ENCODE data around the gene KISS1R. TPM values are rescaled to one million over a fixed set of nuclear protein-coding genes. Genes with fewer than 3 reads are reported as not detected.

The KISS1R gene
- total and polyA plus RNA-seq, 12 donors: 0.25 to 0.44 TPM; not detected in 10

DNA sequence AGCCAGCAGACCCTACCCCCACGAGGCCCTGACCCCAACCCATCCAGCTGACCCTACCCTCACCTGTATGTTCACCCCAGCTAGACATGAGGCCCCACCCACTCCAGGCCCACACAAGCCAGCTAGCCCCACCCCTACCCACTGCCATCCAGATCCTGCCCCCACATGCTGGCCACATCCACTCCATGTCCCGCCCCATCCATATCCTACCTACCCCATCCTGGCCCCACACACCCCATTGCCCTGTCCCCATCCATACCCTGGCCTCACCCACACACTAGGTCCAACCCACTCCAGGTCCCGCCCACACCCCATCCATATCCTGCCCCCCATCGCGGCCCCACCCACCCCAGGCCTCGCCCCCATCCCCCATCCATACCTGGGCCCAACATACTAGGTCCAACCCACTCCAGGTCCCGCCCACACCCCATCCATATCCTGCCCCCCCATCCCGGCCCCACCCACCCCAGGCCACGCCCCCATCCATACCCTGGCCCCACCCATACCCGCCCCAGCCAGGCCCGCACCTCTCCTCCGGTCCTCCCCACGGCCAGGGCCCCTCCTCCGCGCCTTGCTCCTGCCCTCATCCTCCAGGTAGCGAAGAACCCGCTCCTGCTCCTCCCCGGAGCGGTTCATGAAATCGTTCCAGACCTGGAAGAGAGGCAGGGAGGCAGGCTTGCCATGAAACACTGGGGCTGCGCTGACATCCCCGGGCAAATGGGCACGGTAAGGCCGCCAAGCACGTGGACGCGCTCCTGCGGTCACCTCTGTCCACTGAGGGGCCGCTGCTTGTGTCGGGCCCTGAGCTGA, 16.6 kb upstream of the KISS1R start:
- Histone ChIP-seq H3K27me3 (no peaks in the 10 kb centered on the region), H3K4me1 (replicated peaks in 1 of 2) (peaks cover 3 to 6% of the 10 kb centered on the region in 2 donors), H3K27ac (no peak overlapping the region), H3K4me3 (no peak overlapping the region), H3K36me3 (replicated peaks in 1 of 2) (peaks cover 0 to 3% of the 10 kb centered on the region in 2 donors), H3K9me3 (replicated peaks in 1 of 3) (no peaks in the 10 kb centered on the region)
- intact Hi-C loops (cut with DNase I): no loop called here
- DNase-seq: no peak
- TF ChIP-seq, protein P1, sequence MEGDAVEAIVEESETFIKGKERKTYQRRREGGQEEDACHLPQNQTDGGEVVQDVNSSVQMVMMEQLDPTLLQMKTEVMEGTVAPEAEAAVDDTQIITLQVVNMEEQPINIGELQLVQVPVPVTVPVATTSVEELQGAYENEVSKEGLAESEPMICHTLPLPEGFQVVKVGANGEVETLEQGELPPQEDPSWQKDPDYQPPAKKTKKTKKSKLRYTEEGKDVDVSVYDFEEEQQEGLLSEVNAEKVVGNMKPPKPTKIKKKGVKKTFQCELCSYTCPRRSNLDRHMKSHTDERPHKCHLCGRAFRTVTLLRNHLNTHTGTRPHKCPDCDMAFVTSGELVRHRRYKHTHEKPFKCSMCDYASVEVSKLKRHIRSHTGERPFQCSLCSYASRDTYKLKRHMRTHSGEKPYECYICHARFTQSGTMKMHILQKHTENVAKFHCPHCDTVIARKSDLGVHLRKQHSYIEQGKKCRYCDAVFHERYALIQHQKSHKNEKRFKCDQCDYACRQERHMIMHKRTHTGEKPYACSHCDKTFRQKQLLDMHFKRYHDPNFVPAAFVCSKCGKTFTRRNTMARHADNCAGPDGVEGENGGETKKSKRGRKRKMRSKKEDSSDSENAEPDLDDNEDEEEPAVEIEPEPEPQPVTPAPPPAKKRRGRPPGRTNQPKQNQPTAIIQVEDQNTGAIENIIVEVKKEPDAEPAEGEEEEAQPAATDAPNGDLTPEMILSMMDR (IDR thresholded peaks at IDR 0.05): no peak
- TF ChIP-seq POLR2A (IDR thresholded peaks at IDR 0.05): no peak
- WGBS, 4 donors: 78 to 90% (median 81%) methylated on average over 17 to 29 of the region's 30 CpGs

DNA sequence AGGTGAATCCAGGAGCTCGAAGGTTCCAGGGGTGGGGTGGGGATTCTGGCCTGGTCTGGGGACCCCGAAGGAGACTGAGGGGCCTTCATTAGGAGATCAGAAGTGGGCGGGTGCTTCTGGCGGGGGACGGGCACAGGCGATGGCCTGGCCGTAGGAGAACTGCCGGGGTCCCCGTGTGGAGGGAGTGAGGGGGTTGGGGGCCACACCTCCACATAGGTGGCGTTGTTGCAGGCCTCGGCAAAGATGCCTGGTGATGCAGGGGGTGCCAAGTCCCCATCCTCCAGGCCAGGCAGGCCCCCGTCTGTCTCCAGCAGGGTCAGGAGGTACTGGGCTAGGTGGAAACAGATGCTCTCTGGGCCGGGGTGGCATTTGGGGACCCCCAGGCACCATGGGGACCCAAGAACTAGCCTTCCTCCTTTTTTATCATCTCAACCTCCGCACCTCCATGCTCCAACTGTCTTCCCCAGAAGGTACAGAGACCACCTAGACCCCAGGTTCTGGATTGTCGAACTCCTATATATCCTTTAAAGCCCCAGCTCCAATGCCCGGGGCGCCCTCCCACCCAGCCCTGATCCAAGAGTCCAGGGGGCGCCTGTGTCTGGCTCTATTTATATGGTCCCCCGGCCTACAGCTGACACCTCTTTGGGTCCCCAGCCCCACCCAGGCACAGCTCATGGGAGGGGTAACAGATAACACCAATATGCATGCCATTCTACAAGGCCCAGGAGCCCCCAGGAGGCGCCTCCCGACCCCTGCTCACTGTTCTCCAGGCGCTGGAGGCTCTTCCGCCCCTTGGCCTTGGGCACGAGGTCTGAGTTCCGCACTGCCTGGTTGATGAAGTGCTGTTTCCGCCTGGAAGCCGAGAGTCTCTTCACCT, 15.7 kb upstream of the KISS1R start:
- H3K27me3 ChIP-seq: no peaks in the 10 kb centered on the region
- H3K36me3 ChIP-seq (replicated peaks in 1 of 2): peaks cover 0 to 3% of the 10 kb centered on the region in 2 donors
- WGBS, 4 donors: 87 to 93% (median 91%) methylated on average over 14 to 27 of the region's 27 CpGs
- intact Hi-C loops (cut with DNase I): no loop called here
- no peak overlapping the region for H3K27ac ChIP-seq
- H3K4me1 ChIP-seq (replicated peaks in 1 of 2): peaks cover 3 to 6% of the 10 kb centered on the region in 2 donors
- DNase-seq: no peak
- no peaks in the 10 kb centered on the region for H3K9me3 ChIP-seq (replicated peaks in 1 of 3)
- TF ChIP-seq, protein P1 (IDR thresholded peaks at IDR 0.05): no peak
- TF ChIP-seq POLR2A (IDR thresholded peaks at IDR 0.05): no peak
- H3K4me3 ChIP-seq: no peak overlapping the region

- H3K27me3 ChIP-seq: no peaks in the 10 kb centered on the region
- peaks cover 0 to 2% of the 10 kb centered on the region in 2 donors for H3K36me3 ChIP-seq (replicated peaks in 1 of 2)
- H3K9me3 ChIP-seq (replicated peaks in 1 of 3): no peaks in the 10 kb centered on the region
- WGBS, 4 donors: 69 to 94% (median 77%) methylated on average over 4 to 7 of the region's 7 CpGs
- no peak for DNase-seq
- H3K4me3 ChIP-seq: no peak overlapping the region
- TF ChIP-seq POLR2A (IDR thresholded peaks at IDR 0.05): no peak
- TF ChIP-seq, protein P1 (IDR thresholded peaks at IDR 0.05): no peak
- peaks cover 3 to 6% of the 10 kb centered on the region in 2 donors for H3K4me1 ChIP-seq (replicated peaks in 1 of 2)
- intact Hi-C loops (cut with DNase I): no loop called here
- H3K27ac ChIP-seq: no peak overlapping the region
Measured at GRCh38 chr19:902093-902370, 15.1 kb upstream of the KISS1R start.

DNA sequence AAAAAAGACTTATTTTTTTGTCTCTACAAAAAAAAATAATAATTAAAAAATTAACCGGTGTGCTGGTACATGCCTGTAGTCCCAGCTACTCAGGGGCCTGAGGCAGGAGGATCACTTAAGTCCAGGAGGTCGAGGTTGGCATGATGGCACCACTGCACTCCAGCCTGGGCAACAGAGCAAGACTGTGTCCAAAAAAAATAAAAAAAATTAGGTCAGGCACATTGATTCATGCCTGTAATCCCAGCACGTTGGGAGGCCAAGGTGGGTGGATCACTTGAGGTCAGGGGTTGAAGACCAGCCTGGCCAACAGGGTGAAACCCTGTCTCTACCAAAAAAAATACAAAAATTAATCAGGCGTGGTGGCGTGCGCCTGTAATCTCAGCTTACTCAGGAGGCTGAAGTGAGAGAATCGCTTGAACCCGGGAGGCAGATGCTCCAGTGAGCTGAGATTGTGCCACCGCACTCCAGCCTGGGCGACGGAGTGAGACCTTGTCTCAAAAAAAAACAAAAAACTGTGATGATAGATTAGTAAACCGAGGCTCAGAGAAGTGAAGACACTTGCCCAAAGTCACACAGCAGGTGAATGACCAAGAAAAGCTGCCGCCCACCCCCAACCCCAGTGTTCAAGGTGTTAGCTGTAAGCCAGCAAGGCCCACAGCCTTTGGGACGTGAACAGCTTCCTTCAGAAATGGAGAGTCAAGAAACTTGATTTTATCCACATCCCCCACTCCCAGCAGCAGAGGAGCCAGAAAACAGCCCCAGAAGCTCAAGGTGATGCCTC, 14.5 kb upstream of the KISS1R start:
- H3K36me3 ChIP-seq (replicated peaks in 1 of 2): no peaks in the 10 kb centered on the region
- WGBS, 4 donors: 56 to 73% (median 71%) methylated on average over 14 of the region's 14 CpGs
- H3K9me3 ChIP-seq (replicated peaks in 1 of 3): no peaks in the 10 kb centered on the region
- no peak overlapping the region for H3K4me3 ChIP-seq
- no peak overlapping the region for H3K27ac ChIP-seq
- intact Hi-C loops (cut with DNase I): no loop called here
- H3K4me1 ChIP-seq (replicated peaks in 1 of 2): peaks cover 3 to 6% of the 10 kb centered on the region in 2 donors
- peak in 1 of 7 donors; percentile 40 for DNase-seq
- TF ChIP-seq, protein P1 (IDR thresholded peaks at IDR 0.05): no peak
- TF ChIP-seq POLR2A (IDR thresholded peaks at IDR 0.05): no peak
- H3K27me3 ChIP-seq: no peaks in the 10 kb centered on the region

Data from adrenal gland (tissue), 12 donors.